ENCODE measurements around the gene SERINC2.

The SERINC2 gene

DNA sequence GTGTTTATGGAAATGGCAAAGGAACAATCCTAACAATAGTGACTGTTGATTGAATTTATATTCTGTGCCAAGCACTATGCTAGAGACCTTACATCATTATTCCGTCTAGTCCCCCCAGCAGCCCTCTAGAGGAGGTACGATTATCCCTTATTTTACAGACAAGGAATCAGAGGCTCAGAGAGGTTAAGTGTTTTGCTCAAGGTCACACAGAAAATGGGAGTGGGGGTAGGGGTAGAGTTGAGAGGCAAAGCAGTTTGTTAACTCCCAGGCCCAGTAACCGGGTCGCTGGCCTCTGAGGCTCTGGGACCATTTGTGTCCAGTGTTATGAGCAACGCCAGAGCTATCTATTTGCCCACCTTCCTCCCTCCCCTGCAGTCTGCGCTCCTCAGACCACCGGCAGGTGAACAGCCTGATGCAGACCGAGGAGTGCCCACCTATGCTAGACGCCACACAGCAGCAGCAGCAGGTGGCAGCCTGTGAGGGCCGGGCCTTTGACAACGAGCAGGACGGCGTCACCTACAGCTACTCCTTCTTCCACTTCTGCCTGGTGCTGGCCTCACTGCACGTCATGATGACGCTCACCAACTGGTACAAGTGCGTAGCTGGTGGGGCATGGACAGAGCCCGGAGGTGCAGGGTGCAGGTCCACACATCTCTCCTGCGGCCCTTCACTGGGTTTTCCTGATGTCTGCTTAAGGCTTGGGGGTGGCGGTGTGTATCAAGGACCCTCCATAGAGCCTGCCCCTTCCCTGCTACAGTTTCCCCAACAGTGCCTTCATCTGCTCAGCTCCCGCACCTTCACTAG lies 19.8 kb downstream of the SERINC2 start:
- no peaks in the 10 kb centered on the region for H3K4me1 Mint-ChIP-seq (ENCODE audit: low read depth)
- no peaks in the 10 kb centered on the region for H3K36me3 Mint-ChIP-seq (ENCODE audit: low read depth)
- H3K27ac Mint-ChIP-seq: no peak overlapping the region
- no peaks in the 10 kb centered on the region for H3K27me3 Mint-ChIP-seq
- no peak overlapping the region for H3K4me3 Mint-ChIP-seq
- H3K9me3 Mint-ChIP-seq: no peaks in the 10 kb centered on the region

DNA sequence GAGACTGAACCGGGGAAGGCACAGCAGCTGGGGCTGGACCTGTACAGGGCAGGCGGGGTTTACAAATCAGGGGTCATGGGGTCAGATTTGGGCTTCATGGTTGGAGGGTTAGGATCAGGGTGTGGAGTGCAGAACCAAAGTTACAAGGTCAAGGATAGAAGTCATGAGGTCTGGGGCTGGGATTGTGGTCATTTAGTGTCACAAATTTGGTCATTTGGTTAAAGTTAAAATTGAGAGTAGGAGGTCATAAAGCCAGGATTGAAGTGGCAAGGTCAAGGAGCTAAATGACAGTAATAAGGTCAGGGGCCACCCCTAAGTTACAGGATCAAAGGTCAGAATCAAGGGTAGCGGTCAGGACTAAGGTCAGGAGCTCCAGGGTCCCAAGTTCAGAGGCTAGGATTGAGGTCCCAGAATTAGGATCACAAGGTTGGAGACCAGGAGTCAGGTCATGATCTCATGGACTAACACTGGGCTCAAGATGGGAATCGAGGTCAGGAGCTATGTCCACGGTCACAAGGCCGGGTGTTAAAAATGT lies 20.4 kb downstream of the SERINC2 start:
- H3K4me3 Mint-ChIP-seq: no peak overlapping the region
- H3K27ac Mint-ChIP-seq: no peak overlapping the region
- no peaks in the 10 kb centered on the region for H3K27me3 Mint-ChIP-seq
- no peaks in the 10 kb centered on the region for H3K9me3 Mint-ChIP-seq
- no peaks in the 10 kb centered on the region for H3K4me1 Mint-ChIP-seq (ENCODE audit: low read depth)
- H3K36me3 Mint-ChIP-seq (ENCODE audit: low read depth): no peaks in the 10 kb centered on the region

DNA sequence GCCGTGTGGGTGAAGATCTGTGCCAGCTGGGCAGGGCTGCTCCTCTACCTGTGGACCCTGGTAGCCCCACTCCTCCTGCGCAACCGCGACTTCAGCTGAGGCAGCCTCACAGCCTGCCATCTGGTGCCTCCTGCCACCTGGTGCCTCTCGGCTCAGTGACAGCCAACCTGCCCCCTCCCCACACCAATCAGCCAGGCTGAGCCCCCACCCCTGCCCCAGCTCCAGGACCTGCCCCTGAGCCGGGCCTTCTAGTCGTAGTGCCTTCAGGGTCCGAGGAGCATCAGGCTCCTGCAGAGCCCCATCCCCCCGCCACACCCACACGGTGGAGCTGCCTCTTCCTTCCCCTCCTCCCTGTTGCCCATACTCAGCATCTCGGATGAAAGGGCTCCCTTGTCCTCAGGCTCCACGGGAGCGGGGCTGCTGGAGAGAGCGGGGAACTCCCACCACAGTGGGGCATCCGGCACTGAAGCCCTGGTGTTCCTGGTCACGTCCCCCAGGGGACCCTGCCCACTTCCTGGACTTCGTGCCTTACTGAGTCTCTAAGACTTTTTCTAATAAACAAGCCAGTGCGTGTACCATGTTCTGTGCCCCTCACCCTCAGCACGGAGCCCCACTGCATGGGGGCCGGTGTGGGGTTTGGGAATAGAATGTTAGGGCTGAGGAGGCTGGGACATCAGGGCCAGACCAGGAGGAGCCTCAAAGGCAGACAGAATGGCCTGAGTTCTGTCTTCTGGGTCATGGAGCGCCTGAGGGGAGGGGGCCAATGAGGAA lies 21.3 kb downstream of the SERINC2 start:
- no peak overlapping the region for H3K27ac Mint-ChIP-seq

DNA sequence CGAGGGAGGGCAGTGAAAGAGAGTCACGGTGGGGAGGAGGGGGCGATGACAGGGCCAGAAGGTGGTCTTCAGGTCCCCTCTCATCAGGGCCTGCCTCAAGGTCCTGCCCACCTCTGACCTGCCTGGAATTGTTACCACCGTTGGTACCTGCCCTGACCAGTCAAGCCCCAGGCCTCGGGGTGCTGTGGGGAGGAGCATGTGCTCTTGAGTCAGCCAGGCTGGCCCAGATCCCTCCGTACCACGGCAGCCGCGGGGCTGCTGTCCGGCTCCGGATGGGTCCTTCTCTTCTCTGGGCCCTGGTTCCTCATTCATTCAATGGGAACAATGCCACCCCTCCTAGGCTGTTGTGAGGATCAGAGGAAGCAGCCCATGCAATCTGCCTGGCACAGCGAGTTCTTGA lies 22.0 kb downstream of the SERINC2 start:
- Mint-ChIP-seq H3K27me3 (no peaks in the 10 kb centered on the region), H3K4me3 (no peak overlapping the region), H3K27ac (no peak overlapping the region)

More for the DNA sequence above, 21.3 kb downstream of the SERINC2 start:
- Mint-ChIP-seq H3K27me3 (no peaks in the 10 kb centered on the region), H3K9me3 (no peaks in the 10 kb centered on the region), H3K4me3 (no peak overlapping the region), H3K36me3 (ENCODE audit: low read depth) (no peaks in the 10 kb centered on the region), H3K4me1 (ENCODE audit: low read depth) (peaks cover 2% of the 10 kb centered on the region)

DNA sequence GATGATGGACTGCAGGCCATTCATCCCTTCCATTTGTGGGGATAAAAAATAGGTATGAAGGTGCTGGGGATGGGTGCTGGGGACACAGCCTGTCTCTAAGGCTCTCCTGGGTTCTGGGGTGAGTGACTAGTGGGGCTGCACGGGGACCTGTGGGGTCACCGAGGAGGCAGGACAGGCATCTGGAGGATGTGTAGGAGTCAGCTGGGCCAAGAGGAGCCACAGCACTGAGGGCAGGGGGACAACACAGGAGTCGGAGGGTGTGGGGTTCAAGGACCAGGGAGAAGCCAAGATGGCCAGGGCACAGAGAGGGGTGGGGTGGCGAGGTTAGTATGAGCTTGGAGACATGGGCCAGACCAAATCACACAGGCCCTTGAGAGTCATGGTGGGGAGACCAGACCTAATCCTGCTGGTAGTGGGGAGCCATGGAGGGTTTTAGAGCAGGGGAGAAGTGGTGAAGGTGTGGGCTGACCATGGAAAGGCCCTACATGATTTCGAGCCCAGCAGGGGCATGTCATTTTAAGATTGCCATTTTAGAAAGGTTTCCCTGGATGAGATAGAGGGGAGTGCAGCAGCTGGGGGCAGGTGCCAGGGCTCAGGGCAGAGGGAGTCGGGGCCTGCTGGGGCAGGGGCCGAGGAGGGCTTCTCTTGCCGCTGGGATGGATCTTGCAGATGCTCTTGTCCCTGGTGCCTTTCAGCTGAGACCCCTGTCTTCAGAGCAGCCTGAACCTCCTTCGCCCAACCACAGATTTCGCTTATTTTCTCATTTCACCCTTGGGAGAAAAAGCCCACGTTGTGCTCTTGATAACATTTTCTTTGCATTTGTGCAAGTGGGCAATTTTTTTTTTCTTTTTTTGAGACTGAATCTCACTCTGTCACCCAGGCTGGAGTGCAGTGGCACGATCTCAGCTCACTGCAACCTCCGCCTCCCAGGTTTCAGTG lies 22.7 kb downstream of the SERINC2 start:
- Mint-ChIP-seq H3K4me1 (ENCODE audit: low read depth) (peaks cover 4% of the 10 kb centered on the region), H3K27me3 (no peaks in the 10 kb centered on the region), H3K9me3 (no peaks in the 10 kb centered on the region), H3K36me3 (ENCODE audit: low read depth) (no peaks in the 10 kb centered on the region), H3K4me3 (no peak overlapping the region), H3K27ac (no peak overlapping the region)

More for the DNA sequence above, 22.0 kb downstream of the SERINC2 start:
- H3K9me3 Mint-ChIP-seq: no peaks in the 10 kb centered on the region
- H3K4me1 Mint-ChIP-seq (ENCODE audit: low read depth): peaks cover 4% of the 10 kb centered on the region
- H3K36me3 Mint-ChIP-seq (ENCODE audit: low read depth): no peaks in the 10 kb centered on the region

DNA sequence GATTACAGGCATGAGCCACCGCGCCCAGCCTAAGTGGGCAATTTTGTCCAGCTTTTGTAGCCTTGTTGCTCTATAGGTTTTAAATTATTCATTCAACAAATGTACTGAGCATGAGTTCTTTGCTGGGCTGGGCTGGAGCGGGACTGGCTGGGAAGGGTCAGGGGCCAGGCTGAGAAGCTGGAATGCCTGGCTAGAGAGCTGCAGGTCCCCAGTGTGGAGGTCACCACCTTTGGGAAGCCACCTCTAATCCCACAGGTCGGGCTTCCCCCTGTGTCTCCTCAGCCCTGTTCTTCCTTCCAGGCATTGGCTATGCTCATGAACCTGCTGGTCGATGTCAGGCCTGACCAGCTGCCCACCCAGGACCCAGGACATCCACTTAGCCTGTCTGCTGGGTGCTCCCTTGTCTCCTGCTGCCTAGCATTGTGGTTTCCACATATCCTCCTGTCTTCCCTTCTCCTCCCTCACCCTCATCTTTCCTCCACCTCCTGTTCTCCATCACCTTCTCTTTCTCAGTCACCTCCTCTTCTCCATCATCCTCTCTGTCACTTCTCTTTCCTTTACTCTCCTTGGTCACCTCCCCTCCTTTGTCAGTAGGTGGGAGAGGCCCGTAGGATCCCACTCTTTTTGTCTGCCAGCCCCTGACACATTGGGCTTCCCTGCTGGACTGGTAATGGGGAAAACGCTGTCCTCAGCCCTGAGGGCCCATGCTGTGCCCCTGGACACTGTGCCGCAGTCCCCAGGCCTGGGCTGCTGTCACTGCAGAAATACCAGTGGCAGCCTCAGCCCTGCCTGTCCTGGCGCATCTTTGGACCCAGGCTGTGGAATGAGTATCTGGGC lies 23.8 kb downstream of the SERINC2 start:
- no peaks in the 10 kb centered on the region for H3K36me3 Mint-ChIP-seq (ENCODE audit: low read depth)
- H3K4me3 Mint-ChIP-seq: no peak overlapping the region
- H3K27me3 Mint-ChIP-seq: no peaks in the 10 kb centered on the region
- H3K27ac Mint-ChIP-seq: no peak overlapping the region
- H3K4me1 Mint-ChIP-seq (ENCODE audit: low read depth): peaks cover 4% of the 10 kb centered on the region
- no peaks in the 10 kb centered on the region for H3K9me3 Mint-ChIP-seq

DNA sequence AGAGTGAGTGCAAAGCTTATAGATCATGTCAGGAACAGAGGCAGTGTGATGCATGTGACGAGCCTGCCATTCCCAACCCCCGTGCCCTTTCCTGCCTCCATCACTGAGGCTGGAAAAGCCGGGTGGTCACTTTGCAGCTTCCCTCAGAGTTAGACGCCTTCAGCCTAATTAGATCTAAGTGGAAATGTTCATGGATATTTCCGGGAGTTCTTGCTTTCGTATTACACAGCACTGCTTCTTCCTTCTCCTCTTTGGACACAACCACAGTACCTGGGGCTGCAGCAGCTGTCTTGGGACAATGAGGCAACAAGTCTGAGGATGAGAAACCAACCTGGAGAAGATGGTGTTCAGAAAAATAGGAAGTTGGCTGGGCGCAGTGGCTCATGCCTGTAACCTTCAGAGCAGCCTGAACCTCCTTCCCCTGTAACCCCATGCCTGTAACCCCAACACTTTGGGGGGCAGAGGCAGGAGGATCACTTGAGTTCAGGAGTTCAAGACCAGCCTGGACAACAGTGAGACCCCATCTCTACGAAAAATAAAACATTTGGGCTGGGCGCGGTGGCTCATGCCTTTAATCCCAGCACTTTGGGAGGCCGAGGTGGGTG lies 24.5 kb downstream of the SERINC2 start:
- no peaks in the 10 kb centered on the region for H3K36me3 Mint-ChIP-seq (ENCODE audit: low read depth)
- H3K4me1 Mint-ChIP-seq (ENCODE audit: low read depth): peaks cover 4% of the 10 kb centered on the region
- no peak overlapping the region for H3K27ac Mint-ChIP-seq
- H3K9me3 Mint-ChIP-seq: no peaks in the 10 kb centered on the region
- no peaks in the 10 kb centered on the region for H3K27me3 Mint-ChIP-seq
- no peak overlapping the region for H3K4me3 Mint-ChIP-seq

DNA sequence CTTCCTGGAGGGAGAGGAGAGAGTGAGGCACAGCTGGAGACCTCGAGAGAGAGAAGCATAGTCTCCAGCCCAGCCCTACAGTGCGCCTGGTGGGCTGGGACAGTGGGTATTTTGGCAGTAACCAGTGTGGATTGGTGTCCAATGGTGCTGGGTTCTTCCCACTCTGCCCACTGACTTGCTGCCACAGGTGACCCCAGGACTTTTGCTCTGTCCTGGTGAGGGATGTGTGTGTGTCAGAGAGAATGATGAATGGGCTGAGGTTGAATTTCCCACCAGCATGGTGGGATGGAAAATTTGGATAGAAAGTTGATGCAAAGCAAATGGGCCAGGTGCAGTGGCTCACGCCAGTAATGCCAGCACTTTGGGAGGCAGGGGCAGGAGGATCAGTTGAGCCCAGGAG lies 26.3 kb downstream of the SERINC2 start:
- H3K9me3 Mint-ChIP-seq: no peaks in the 10 kb centered on the region
- peak overlapping the region; percentile 21 for H3K27ac Mint-ChIP-seq
- no peaks in the 10 kb centered on the region for H3K27me3 Mint-ChIP-seq
- no peaks in the 10 kb centered on the region for H3K36me3 Mint-ChIP-seq (ENCODE audit: low read depth)
- H3K4me1 Mint-ChIP-seq (ENCODE audit: low read depth): peaks cover 4% of the 10 kb centered on the region
- no peak overlapping the region for H3K4me3 Mint-ChIP-seq

DNA sequence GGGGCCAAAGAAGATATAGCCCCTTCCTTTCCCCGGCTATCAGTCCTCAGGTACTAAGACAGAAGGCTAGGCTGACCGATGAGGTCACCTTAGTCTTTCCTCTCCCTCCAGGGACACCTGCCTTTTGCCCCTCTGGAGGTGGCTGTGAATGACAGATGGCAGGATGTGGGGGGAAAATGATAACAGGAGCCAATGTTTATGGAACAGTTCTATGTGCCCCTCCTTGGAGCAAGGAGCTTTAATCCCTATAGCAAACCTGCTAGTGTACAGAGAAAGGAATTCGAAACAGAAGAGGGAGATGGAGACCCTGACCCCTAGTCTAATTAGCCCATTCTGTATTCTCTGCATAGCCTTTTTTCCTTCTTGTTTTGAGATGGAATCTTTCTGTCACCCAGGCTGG lies 28.1 kb downstream of the SERINC2 start:
- no peak overlapping the region for H3K4me3 Mint-ChIP-seq
- H3K36me3 Mint-ChIP-seq (ENCODE audit: low read depth): no peaks in the 10 kb centered on the region
- H3K4me1 Mint-ChIP-seq (ENCODE audit: low read depth): peaks cover 4% of the 10 kb centered on the region
- H3K27ac Mint-ChIP-seq: no peak overlapping the region
- H3K9me3 Mint-ChIP-seq: no peaks in the 10 kb centered on the region
- no peaks in the 10 kb centered on the region for H3K27me3 Mint-ChIP-seq

DNA sequence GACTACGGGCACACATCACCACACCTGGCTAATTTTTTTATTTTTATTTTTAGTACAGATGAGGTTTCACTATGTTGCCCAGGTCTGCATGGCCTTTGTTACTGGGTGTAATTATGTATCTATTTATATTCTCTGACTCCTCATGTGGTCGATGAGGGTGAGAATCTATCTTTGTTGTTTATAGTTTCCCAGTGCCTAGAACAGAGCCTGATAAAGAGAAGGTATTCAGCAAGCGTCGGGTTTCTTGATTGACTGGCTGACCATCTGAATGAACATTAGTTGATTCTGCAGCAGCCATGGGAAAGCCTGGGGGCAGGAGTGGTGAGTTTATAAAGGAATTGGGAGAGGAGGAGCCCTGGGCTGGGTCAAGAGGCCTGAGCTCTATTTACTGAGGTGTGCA lies 28.5 kb downstream of the SERINC2 start:
- Mint-ChIP-seq H3K36me3 (ENCODE audit: low read depth) (no peaks in the 10 kb centered on the region), H3K4me1 (ENCODE audit: low read depth) (peaks cover 4% of the 10 kb centered on the region), H3K9me3 (no peaks in the 10 kb centered on the region), H3K4me3 (no peak overlapping the region), H3K27ac (no peak overlapping the region), H3K27me3 (no peaks in the 10 kb centered on the region)

DNA sequence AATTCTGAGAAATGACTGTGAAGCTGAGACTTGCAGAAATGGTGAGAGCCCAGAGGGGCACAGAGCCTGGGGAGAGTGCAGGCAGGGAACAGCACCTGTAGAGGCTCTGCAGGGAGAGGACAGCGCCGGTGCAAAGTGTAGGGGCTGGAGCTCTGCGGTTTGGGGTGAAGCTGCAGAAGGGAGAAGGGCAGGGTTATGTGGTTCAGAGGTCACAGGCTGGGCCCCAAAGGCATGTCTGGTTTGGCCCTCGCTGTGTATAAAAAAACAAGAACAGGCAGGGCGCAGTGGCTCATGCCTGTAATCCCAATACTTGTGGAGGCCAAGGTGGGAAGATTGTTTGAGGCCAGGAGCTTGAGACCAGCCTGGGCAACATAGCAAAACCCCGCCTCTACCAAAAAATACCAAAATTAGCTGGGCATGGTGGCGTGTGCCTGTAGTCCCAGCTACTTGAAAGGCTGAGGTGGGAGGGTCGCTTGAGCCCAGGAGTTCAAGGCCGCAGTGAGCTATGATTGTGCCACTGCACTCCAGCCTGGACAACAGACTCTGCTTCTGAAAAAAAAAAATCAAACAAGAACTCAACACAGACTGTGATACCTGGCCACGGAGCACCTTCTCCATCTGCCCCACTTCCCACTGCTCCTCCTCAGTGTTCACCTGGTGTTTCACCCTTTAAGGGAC lies 29.1 kb downstream of the SERINC2 start:
- Mint-ChIP-seq H3K4me1 (ENCODE audit: low read depth) (peaks cover 4% of the 10 kb centered on the region), H3K9me3 (no peaks in the 10 kb centered on the region), H3K27me3 (no peaks in the 10 kb centered on the region), H3K4me3 (no peak overlapping the region), H3K27ac (no peak overlapping the region), H3K36me3 (ENCODE audit: low read depth) (no peaks in the 10 kb centered on the region)

DNA sequence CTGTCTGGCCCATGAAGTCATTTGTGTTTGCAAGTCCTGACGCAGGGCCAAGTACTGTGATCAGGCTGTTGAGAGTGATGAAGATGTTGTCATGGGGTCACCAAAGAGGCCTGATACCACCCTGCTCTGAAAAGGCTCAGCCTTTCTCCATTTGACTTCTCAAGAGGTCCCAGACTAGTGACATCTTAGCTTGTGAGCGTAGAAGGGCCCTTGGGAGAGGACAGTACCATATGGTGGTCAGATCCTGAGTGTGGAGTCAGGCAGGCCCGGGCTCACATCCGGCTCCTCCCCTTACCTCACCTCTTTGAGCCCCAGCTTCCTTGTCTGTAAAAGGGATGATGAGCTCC lies 29.6 kb downstream of the SERINC2 start:
- no peaks in the 10 kb centered on the region for H3K27me3 Mint-ChIP-seq
- no peak overlapping the region for H3K4me3 Mint-ChIP-seq
- no peak overlapping the region for H3K27ac Mint-ChIP-seq
- peaks cover 4% of the 10 kb centered on the region for H3K4me1 Mint-ChIP-seq (ENCODE audit: low read depth)
- no peaks in the 10 kb centered on the region for H3K36me3 Mint-ChIP-seq (ENCODE audit: low read depth)
- H3K9me3 Mint-ChIP-seq: no peaks in the 10 kb centered on the region

DNA sequence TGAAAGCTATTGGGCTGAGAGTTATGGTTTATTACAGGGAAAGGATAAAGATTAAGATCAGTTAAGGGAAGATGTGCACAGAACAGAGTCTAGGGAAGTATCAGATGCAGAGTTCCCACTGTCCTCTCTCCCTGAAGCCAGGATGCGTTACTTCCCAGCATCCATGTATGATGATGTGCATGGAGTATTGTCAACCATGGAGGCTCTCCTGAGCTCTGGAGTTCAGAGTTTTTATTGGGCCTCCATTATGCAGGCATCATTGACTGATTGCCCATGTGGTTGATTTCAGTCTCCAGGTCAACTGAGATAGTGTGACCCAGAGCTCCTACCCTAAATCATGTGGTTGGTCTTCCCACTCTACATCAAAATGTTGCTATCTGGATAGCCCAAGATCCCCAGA lies 30.7 kb downstream of the SERINC2 start:
- no peaks in the 10 kb centered on the region for H3K9me3 Mint-ChIP-seq
- H3K27me3 Mint-ChIP-seq: peaks cover 4% of the 10 kb centered on the region
- H3K36me3 Mint-ChIP-seq (ENCODE audit: low read depth): no peaks in the 10 kb centered on the region
- H3K27ac Mint-ChIP-seq: no peak overlapping the region
- H3K4me1 Mint-ChIP-seq (ENCODE audit: low read depth): peaks cover 4% of the 10 kb centered on the region
- H3K4me3 Mint-ChIP-seq: no peak overlapping the region
